HG02571 (cell line): ENCODE results near the gene PIF1.

Experiments
- ATAC-seq: cut with Tn5 transposase; IDR thresholded peaks from one replicate; pipeline ENCODE4 v1.9.1; 2021; ENCODE audit warnings: mild to moderate bottlenecking, moderate library complexity; ENCODE audit not compliant: unreplicated experiment

PIF1 gene

GRCh38 chr15:64774629-64775493, 50.6 kb downstream of the PIF1 start:
- ATAC-seq: no peak

- no peak for ATAC-seq
Measured at GRCh38 chr15:64774037-64774628, 51.3 kb downstream of the PIF1 start.

GRCh38 chr15:64773606-64774005, 51.8 kb downstream of the PIF1 start:
- no peak for ATAC-seq

GRCh38 chr15:64772964-64773363, 52.5 kb downstream of the PIF1 start:
- no peak for ATAC-seq

GRCh38 chr15:64772488-64772887, 53.0 kb downstream of the PIF1 start:
- ATAC-seq: no peak

GRCh38 chr15:64770626-64771025, 54.8 kb downstream of the PIF1 start:
- ATAC-seq: no peak

GRCh38 chr15:64767203-64767602, 58.2 kb downstream of the PIF1 start:
- ATAC-seq: no peak

GRCh38 chr15:64766058-64766457, 59.4 kb downstream of the PIF1 start:
- no peak for ATAC-seq
